Measurements from ENCODE around the gene POLDIP2.

POLDIP2 gene

DNA sequence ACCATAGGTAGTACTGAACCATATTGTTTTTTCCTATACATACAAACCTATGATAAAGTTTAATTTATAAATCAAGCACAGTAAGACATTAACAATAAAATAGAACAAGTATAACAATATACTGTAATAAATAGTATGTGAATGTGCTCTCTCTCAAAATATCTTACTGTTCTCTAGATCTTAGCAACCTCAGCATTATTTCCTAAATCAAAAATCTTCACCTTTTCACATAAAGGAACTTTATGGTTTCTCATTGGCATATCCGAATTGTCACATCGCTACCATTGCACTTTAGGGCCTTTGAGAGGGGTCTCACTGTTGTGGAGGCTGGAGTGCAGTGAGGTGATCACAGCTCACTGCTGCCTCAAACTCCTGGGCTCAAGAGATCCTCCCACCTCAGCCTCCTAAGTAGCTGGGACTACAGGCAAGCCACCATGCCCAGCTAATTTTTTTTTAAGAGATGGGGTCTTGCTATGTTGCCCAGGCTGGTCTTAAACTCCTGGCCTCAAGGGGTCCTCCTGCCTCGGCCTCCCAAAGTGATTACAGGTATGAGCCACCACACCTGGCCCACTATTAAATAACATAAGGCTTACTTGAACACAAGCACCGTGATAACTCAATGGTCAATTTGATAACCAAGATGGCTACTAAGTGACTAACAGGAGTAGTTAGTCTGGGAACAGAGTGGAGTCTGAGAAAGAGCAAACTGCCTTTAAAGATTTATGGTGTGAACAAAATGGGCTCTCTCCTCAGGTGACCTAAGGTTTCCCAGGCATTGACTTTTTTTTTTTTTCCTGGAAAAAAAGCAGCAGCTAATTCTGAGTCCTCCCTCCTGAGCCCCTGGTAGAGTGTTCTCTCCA lies 41.3 kb downstream of the POLDIP2 start:
- DNase-seq: no peak

- DNase-seq: no peak
These were observed 43.5 kb downstream of the POLDIP2 start for GRCh38 chr17:28313841-28314240.

GRCh38 chr17:28306954-28307401 lies 50.3 kb downstream of the POLDIP2 start:
- DNase-seq: no peak

DNA sequence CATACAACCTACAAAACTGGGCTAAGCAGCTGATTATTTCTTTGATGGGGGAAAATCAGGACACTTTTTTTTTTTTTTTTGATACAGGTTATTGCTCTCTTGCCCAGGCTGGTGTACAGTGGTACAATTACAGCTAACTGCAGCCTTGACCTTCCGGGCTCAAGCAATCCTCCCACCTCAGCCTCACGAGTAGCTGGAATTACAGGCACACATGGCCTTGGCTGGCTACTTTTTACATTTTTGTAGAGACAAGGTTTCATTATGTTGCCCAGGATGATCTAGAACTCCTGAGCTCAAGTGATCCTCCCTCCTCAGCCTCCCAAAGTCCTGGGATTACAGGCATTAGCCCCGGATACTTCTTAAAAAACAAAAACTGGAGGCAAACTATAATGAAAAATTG lies 58.9 kb downstream of the POLDIP2 start:
- no peak for DNase-seq
